GM10248 (cell line): Measurements from ENCODE around the gene HOXC12.

Experiments
- CTCF ChIA-PET: fragments of 300-600 bp; sonication (Branson Sonifier 250); formaldehyde crosslinking; extraction: SDS; loops from one replicate; lab custom pipeline; 2021; ENCODE audit warnings: antibody characterized with exemption; lab: Yijun Ruan, JAX
- POLR2A ChIA-PET: fragments of 350-650 bp; sonication (Branson Sonifier 250); formaldehyde crosslinking; extraction: SDS; loops from one replicate; lab custom pipeline; 2020; ENCODE audit warnings: antibody characterized with exemption; lab: Yijun Ruan, JAX
- DNase-seq: peaks from one replicate; pipeline ENCODE4 v3.0.0; 2012; ENCODE audit errors: extremely low spot score
- CTCF ChIP-seq: IDR thresholded peaks from 2 replicates; pipeline ENCODE4 v1.5.1; 2012; ENCODE audit warnings: mild to moderate bottlenecking, low read depth; ENCODE audit errors: extremely low read depth, missing control alignments, control extremely low read depth

HOXC12 gene

GRCh38 chr12:53940443-53941014 lies 14.2 kb upstream of the HOXC12 start:
- DNase-seq = no peak
- ChIA-PET CTCF (interaction anchor here (1.2 kb wide), 1 partner anchor 65 kb away, joined by 3 read pairs; no protein-coding TSS in a partner anchor), POLR2A (no interaction called here)
- TF ChIP-seq CTCF = no peak

- ChIA-PET CTCF (interaction anchor here (1.2 to 1.5 kb wide), 2 partner anchors 18 to 65 kb away, joined by 3 read pairs; no protein-coding TSS in a partner anchor), POLR2A (no interaction called here)
- no peak for DNase-seq
- TF ChIP-seq CTCF = no peak
Measured at GRCh38 chr12:53941187-53941586, 13.5 kb upstream of the HOXC12 start.

GRCh38 chr12:53941750-53942149 lies 13.0 kb upstream of the HOXC12 start:
- POLR2A ChIA-PET = no interaction called here
- CTCF ChIA-PET = interaction anchor here (0.6 to 1.5 kb wide), 2 partner anchors 17 to 259 kb away, joined by 3 read pairs; no protein-coding TSS in a partner anchor
- no peak for TF ChIP-seq CTCF
- no peak for DNase-seq

GRCh38 chr12:53942467-53942997 lies 12.2 kb upstream of the HOXC12 start:
- CTCF ChIA-PET = interaction anchor here (0.6 to 1.5 kb wide), 2 partner anchors 16 to 258 kb away, joined by 3 read pairs; no protein-coding TSS in a partner anchor
- DNase-seq = no peak
- POLR2A ChIA-PET = no interaction called here
- TF ChIP-seq CTCF = no peak

- no peak for TF ChIP-seq CTCF
- ChIA-PET POLR2A (no interaction called here), CTCF (no interaction called here)
- no peak for DNase-seq
Measured at GRCh38 chr12:53944209-53944608, 10.5 kb upstream of the HOXC12 start.

GRCh38 chr12:53944907-53945847 lies 9.5 kb upstream of the HOXC12 start:
- POLR2A ChIA-PET = no interaction called here
- TF ChIP-seq CTCF = no peak
- no peak for DNase-seq
- CTCF ChIA-PET = interaction anchor here (0.8 kb wide), 1 partner anchor 61 kb away, joined by 4 read pairs; no protein-coding TSS in a partner anchor
